ENCODE measurements around the gene C11orf54. TPM values are rescaled to one million over a fixed set of nuclear protein-coding genes. Genes with fewer than 3 reads are reported as not detected.

C11orf54 gene
- total and polyA plus RNA-seq, 10 of the 15 experiments (the other 5 are each of a cell fraction or from before 2014, with no cell fraction given), result 15.1 to 32.3 (median 26.8) TPM

DNA sequence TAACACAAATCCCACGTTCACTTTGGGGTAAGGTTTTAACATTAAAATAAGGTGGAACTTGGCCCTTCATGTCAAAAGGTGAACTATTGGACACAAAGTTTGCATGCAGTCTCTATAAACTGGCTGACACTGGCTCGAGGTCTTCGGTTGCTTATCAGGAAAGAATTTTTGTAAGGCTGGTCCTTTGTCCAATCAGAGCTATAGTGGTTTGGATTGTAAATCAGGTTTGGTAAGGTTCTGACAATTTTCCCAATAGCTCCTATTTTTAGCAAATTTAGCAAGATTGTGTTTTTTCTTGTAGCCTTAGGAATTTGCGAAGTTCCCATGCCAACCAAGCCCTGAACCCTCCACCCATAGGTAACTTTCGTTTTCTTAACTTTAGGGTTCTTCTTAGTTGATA is 25.0 kb downstream of the C11orf54 start:
- ChIA-PET RAD21 (ENCODE audit: unreplicated experiment) (no interaction called here), SMC1A (ENCODE audit: uncharacterized antibody, unreplicated experiment) (no interaction called here), POLR2A (no interaction called here), CTCF (interaction anchor here (1.4 kb wide), 1 partner anchor 10 kb away, joined by 3 read pairs; no protein-coding TSS in a partner anchor)
- Histone ChIP-seq H3K4me3 (no peak overlapping the region), H3K79me2 (ENCODE audit: control insufficient read depth, insufficient read depth, low read length) (no peaks in the 10 kb centered on the region), H3K27me3 (replicated peaks in 1 of 2; ENCODE audit: control insufficient read depth in 2 of 2, insufficient read depth in 2 of 2, low read length in 1 of 2) (no peaks in the 10 kb centered on the region), H2AFZ (ENCODE audit: control insufficient read depth, low read depth, low read length) (no peak overlapping the region), H3K4me2 (ENCODE audit: control insufficient read depth, insufficient read depth) (no peak overlapping the region), H3K4me1 (ENCODE audit: control insufficient read depth, insufficient read depth, low read length) (no peaks in the 10 kb centered on the region), H3K36me3 (ENCODE audit: control insufficient read depth in 2 of 2, insufficient read depth in 2 of 2, low read length in 1 of 2) (peaks cover 0 to 3% of the 10 kb centered on the region in 2 experiments; a peak in 1 of 4 replicates), H4K20me1 (ENCODE audit: control insufficient read depth, insufficient read depth) (no peaks in the 10 kb centered on the region), H3K9me3 (replicated peaks; ENCODE audit: control insufficient read depth, insufficient read depth, low read length) (peaks cover 4% of the 10 kb centered on the region; the same call in 2 of the 3 replicates), H3K9ac (ENCODE audit: control insufficient read depth, insufficient read depth, low read length) (no peak overlapping the region), H3K27ac (ENCODE audit: control insufficient read depth, insufficient read depth) (no peak overlapping the region)
- FAIRE-seq (no peak), ATAC-seq (no peak), DNase-seq (ENCODE audit: low read depth, low spot score) (no peak)
- BruUV-seq (replicated peaks), result no TSS peak
- no peak for TF ChIP-seq RFX5 (IDR thresholded peaks at IDR 0.05; ENCODE audit: low read depth, low read length)
- no peak for TF ChIP-seq MEF2A (IDR thresholded peaks at IDR 0.05; ENCODE audit: insufficient read depth, low read depth, low read length)
- TF ChIP-seq, protein P1, sequence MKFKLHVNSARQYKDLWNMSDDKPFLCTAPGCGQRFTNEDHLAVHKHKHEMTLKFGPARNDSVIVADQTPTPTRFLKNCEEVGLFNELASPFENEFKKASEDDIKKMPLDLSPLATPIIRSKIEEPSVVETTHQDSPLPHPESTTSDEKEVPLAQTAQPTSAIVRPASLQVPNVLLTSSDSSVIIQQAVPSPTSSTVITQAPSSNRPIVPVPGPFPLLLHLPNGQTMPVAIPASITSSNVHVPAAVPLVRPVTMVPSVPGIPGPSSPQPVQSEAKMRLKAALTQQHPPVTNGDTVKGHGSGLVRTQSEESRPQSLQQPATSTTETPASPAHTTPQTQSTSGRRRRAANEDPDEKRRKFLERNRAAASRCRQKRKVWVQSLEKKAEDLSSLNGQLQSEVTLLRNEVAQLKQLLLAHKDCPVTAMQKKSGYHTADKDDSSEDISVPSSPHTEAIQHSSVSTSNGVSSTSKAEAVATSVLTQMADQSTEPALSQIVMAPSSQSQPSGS (IDR thresholded peaks at IDR 0.05; ENCODE audit: low read length), result no peak
- no peak for TF ChIP-seq TCF12 (IDR thresholded peaks at IDR 0.05; ENCODE audit: low read depth, low read length)
- no peak for TF ChIP-seq NFYB (IDR thresholded peaks at IDR 0.05; ENCODE audit: insufficient read depth, low read depth, low read length)
- TF ChIP-seq IKZF1 (conservative IDR thresholded peaks at IDR 0.05), result no peak
- no peak for TF ChIP-seq ETV6 (conservative IDR thresholded peaks at IDR 0.05 in 1 of 2, IDR thresholded peaks at IDR 0.05 in 1 of 2; ENCODE audit: borderline replicate concordance in 1 of 2, low read depth in 1 of 2)
- no peak for TF ChIP-seq ZNF384 (IDR thresholded peaks at IDR 0.05; ENCODE audit: borderline replicate concordance, low read depth, low read length)
- TF ChIP-seq, protein P2, sequence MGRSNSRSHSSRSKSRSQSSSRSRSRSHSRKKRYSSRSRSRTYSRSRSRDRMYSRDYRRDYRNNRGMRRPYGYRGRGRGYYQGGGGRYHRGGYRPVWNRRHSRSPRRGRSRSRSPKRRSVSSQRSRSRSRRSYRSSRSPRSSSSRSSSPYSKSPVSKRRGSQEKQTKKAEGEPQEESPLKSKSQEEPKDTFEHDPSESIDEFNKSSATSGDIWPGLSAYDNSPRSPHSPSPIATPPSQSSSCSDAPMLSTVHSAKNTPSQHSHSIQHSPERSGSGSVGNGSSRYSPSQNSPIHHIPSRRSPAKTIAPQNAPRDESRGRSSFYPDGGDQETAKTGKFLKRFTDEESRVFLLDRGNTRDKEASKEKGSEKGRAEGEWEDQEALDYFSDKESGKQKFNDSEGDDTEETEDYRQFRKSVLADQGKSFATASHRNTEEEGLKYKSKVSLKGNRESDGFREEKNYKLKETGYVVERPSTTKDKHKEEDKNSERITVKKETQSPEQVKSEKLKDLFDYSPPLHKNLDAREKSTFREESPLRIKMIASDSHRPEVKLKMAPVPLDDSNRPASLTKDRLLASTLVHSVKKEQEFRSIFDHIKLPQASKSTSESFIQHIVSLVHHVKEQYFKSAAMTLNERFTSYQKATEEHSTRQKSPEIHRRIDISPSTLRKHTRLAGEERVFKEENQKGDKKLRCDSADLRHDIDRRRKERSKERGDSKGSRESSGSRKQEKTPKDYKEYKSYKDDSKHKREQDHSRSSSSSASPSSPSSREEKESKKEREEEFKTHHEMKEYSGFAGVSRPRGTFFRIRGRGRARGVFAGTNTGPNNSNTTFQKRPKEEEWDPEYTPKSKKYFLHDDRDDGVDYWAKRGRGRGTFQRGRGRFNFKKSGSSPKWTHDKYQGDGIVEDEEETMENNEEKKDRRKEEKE (IDR thresholded peaks at IDR 0.05), result no peak
- TF ChIP-seq TAF1 (IDR thresholded peaks at IDR 0.05; ENCODE audit: borderline replicate concordance, low read depth, low read length), result no peak
- no peak for TF ChIP-seq MYB (IDR thresholded peaks at IDR 0.05; ENCODE audit: borderline replicate concordance, low read depth, low read length)
- no peak for TF ChIP-seq NR2C2 (IDR thresholded peaks at IDR 0.05; ENCODE audit: borderline replicate concordance, control insufficient read depth, insufficient read length, low read depth)
- TF ChIP-seq NR2C1 (IDR thresholded peaks at IDR 0.05), result no peak
- TF ChIP-seq ZNF274 (IDR thresholded peaks at IDR 0.05; ENCODE audit: insufficient read depth, insufficient read length), result no peak
- TF ChIP-seq RELA (IDR thresholded peaks at IDR 0.05; ENCODE audit: borderline replicate concordance, partially characterized antibody), result no peak
- TF ChIP-seq NFYA (IDR thresholded peaks at IDR 0.05; ENCODE audit: borderline replicate concordance, low read depth, low read length), result no peak
- TF ChIP-seq SUPT20H (IDR thresholded peaks at IDR 0.05; ENCODE audit: borderline replicate concordance, control insufficient read depth, low read depth, low read length), result no peak
- 83% methylated on average over 5 of the region's 5 CpGs for WGBS (ENCODE audit: insufficient coverage, insufficient replicate concordance, low lambda C conversion rate, missing lambda C conversion rate)
- in situ Hi-C loops (cut with MboI), result no loop called here
- intact Hi-C loops (cut with micrococcal nuclease; ENCODE audit: unreplicated experiment), result no loop called here
